Esophagus muscularis mucosa (tissue), 4 donors: ENCODE measurements around the gene STRN3. TPM values are rescaled to one million over a fixed set of nuclear protein-coding genes. Genes with fewer than 3 reads are reported as not detected.

Experiments
- DNase-seq: peaks from one replicate; pipeline ENCODE4 v3.0.0-alpha.2; 2017; ENCODE audit errors: extremely low spot score
- H3K27ac ChIP-seq, 4 donors: fragments of 200-600 bp; sonication (generic); replicated peaks in 1 of 4; 1 replicate in 3 of 4; 2 replicates in 1 of 4; pipeline ENCODE4 v1.5.1; 2016 to 2019; ENCODE audit warnings: mild to moderate bottlenecking in 1 of 4
- H3K27me3 ChIP-seq, 4 donors: fragments of 200-600 bp; sonication (generic); one replicate each; pipeline versions ENCODE4 v1.5.1 to v1.6.0; 2016 to 2019
- H3K36me3 ChIP-seq, 4 donors: fragments of 200-600 bp; sonication (generic); one replicate each; pipeline ENCODE4 v1.5.1; 2016 to 2019
- H3K4me1 ChIP-seq, 4 donors: fragments of 200-600 bp; sonication (generic); one replicate each; pipeline ENCODE4 v1.5.1; 2016 to 2019
- H3K4me3 ChIP-seq, 4 donors: fragments of 200-600 bp; sonication (generic); 1 replicate in 2 of 4; 2 replicates in 2 of 4; pipeline ENCODE4 v1.5.1; 2016 to 2019; ENCODE audit warnings: mild to moderate bottlenecking in 4 of 4, moderate library complexity in 1 of 4
- H3K9me3 ChIP-seq, 4 donors: fragments of 200-600 bp; sonication (generic); 1 replicate in 3 of 4; 2 replicates in 1 of 4; pipeline ENCODE4 v1.5.1; 2016 to 2019
- EP300 ChIP-seq: sonication (generic); formaldehyde crosslinking; IDR thresholded peaks from one replicate; pipeline ENCODE4 v1.6.1; 2017; ENCODE audit warnings: antibody characterized with exemption
- POLR2A ChIP-seq: fragments of 450-650 bp; IDR thresholded peaks from one replicate; pipeline ENCODE4 v1.6.1; 2017; ENCODE audit warnings: antibody characterized with exemption, moderate library complexity, mild to moderate bottlenecking, low read depth
- POLR2AphosphoS5 ChIP-seq, 2 donors: sonication (generic); formaldehyde crosslinking; IDR thresholded peaks; one replicate each; pipeline ENCODE4 v1.6.1; 2017; ENCODE audit warnings: antibody characterized with exemption in 2 of 2
- WGBS: methylation state at CpG from one replicate; pipeline ENCODE4 v1.1.5; 2018; 5-methylcytosine and 5-hydroxymethylcytosine counted together
- intact Hi-C: fragments of 100-400 bp; cut with DNase I; formaldehyde crosslinking; loops from one replicate; pipeline ENCODE4 v1.15.1; 2023
- total RNA-seq, 4 donors: library from RNA; depleted of rRNA; stranded (reverse); fragments of >200 nt; gene quantifications; one replicate each; pipeline versions ENCODE4 v1.1.0 to v1.2.1, GENCODE V29; 2016
- TF ChIP-seq, protein P1 (sequence below), 3 experiments: fragments of 200-600 bp in 2 of 3; fragments of 450-650 bp in 1 of 3; sonication (generic) in 2 of 3; IDR thresholded peaks; one replicate each; pipeline ENCODE4 v1.5.1; 2017 to 2019; ENCODE audit warnings: antibody characterized with exemption in 3 of 3, mild to moderate bottlenecking in 2 of 3, moderate library complexity in 1 of 3

The STRN3 gene
- total RNA-seq, 4 donors from 2014 or later, result 54.5 to 90.1 (median 68.9) TPM

DNA sequence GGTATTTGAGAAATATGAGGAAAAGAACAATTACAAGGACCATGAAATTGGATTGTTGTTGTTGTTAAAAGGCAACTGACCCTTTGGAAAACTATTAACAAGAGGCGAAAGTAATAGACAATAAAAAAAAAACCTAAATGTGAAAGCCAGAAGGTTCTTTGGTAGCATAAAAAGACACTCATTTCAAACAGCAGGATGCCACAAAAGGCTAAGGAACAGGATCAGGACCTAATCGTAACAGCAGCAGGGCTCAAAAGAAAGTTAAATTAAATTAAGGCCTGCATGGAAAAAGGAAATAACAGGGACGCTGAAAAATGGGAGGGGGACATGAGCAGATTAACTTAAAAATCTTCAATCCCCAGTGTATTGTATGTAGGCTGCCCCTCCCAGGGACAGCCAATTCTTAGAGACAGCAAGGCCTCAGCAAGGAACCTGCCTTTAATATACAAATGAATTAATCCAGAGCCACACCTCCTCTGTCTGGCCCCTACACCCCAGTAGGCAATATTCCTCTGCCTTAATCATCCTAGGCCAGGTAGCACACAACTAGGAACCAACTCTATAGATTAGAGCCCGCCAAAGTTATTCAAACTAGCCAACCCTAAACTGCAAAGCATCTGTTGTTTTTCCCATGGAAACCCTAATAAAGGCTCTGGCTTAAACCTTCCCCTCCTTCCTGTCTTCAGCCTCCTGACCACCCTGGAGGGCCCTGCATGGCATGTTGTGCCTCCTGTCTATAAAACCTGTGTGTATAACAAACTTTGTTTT, 29.1 kb downstream of the STRN3 start:
- Histone ChIP-seq H3K27me3 (no peaks in the 10 kb centered on the region), H3K4me3 (no peak overlapping the region), H3K27ac (no peak overlapping the region), H3K4me1 (peaks cover 22 to 67% (median 50%) of the 10 kb centered on the region in 4 donors), H3K9me3 (no peaks in the 10 kb centered on the region), H3K36me3 (peaks cover 0 to 5% (median 0%) of the 10 kb centered on the region in 4 donors)
- no peak for TF ChIP-seq POLR2A
- TF ChIP-seq, protein P1, sequence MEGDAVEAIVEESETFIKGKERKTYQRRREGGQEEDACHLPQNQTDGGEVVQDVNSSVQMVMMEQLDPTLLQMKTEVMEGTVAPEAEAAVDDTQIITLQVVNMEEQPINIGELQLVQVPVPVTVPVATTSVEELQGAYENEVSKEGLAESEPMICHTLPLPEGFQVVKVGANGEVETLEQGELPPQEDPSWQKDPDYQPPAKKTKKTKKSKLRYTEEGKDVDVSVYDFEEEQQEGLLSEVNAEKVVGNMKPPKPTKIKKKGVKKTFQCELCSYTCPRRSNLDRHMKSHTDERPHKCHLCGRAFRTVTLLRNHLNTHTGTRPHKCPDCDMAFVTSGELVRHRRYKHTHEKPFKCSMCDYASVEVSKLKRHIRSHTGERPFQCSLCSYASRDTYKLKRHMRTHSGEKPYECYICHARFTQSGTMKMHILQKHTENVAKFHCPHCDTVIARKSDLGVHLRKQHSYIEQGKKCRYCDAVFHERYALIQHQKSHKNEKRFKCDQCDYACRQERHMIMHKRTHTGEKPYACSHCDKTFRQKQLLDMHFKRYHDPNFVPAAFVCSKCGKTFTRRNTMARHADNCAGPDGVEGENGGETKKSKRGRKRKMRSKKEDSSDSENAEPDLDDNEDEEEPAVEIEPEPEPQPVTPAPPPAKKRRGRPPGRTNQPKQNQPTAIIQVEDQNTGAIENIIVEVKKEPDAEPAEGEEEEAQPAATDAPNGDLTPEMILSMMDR (IDR thresholded peaks at IDR 0.05), result no peak
- no peak for TF ChIP-seq EP300
- no peak for TF ChIP-seq POLR2AphosphoS5 (IDR thresholded peaks at IDR 0.05)
- DNase-seq, result no peak
- intact Hi-C loops, result no loop called here
- WGBS, result 81% methylated on average over 4 of the region's 4 CpGs

GRCh38 chr14:30995689-30996088, 30.5 kb downstream of the STRN3 start:
- no peak for TF ChIP-seq POLR2AphosphoS5 (IDR thresholded peaks at IDR 0.05)
- TF ChIP-seq EP300, result no peak

DNA sequence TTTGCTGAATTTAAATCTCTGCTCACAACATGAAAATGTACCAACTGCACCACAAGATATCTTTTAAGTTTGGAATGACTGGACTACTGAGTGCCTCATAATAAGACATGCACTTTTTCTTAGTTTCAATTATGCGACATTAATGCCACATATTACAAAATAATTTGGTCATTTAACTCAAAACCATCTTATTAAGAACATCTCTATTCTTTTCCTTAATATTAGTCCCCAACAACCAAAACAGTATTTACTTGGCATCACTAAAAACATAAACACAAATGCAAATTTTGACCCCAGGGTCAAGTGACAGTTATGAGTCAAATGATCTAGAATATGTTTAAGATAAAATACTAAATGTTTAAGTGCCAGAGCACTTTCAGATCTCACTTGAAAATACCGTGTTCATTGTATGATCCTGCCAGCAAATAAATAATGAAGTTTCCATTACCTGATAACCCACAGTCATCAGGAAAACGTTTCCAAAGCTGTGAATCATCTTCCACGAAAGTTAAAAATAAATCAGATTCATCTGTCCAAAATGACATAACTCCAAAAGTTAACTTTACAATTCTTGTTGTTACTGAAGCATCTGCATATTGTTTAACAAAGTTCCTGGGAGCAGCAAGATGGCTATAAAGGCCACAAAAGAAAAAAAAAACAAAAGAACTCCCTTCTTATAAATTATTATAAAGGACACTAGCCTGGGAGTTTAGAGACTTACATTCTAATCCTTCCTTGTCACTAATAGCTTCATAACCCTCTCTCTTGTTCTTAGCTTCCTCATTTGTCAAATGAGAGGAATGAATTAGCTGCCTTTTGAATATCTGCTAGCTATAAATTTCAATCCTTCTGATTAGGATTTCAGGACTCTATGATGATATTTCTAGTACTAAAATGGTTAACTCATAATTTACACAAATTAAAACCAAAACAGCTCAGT, 31.2 kb downstream of the STRN3 start:
- intact Hi-C loops, result no loop called here
- H3K27me3 ChIP-seq, result no peaks in the 10 kb centered on the region
- TF ChIP-seq POLR2AphosphoS5 (IDR thresholded peaks at IDR 0.05) (peak in 1 of 2 donors; percentile 28), POLR2A (no peak)
- TF ChIP-seq, protein P1 (IDR thresholded peaks at IDR 0.05), result no peak
- 6% methylated on average over 4 of the region's 4 CpGs for WGBS
- DNase-seq, result no peak
- H3K9me3 ChIP-seq, result no peaks in the 10 kb centered on the region
- no peak overlapping the region for H3K4me3 ChIP-seq
- H3K36me3 ChIP-seq, result peaks cover 0 to 5% (median 0%) of the 10 kb centered on the region in 4 donors
- peak overlapping the region in 2 of 4 donors; percentile 33 to 64 for H3K27ac ChIP-seq
- H3K4me1 ChIP-seq, result peaks cover 37 to 69% (median 54%) of the 10 kb centered on the region in 4 donors

More at GRCh38 chr14:30995689-30996088, 30.5 kb downstream of the STRN3 start:
- Histone ChIP-seq H3K9me3 (no peaks in the 10 kb centered on the region), H3K27me3 (no peaks in the 10 kb centered on the region), H3K4me1 (peaks cover 36 to 70% (median 54%) of the 10 kb centered on the region in 4 donors), H3K36me3 (peaks cover 0 to 5% (median 0%) of the 10 kb centered on the region in 4 donors), H3K4me3 (no peak overlapping the region), H3K27ac (peak overlapping the region in 2 of 4 donors; percentile 30 to 33)
- DNase-seq, result no peak
- intact Hi-C loops, result no loop called here
- WGBS, result 59% methylated on average over 3 of the region's 3 CpGs

DNA sequence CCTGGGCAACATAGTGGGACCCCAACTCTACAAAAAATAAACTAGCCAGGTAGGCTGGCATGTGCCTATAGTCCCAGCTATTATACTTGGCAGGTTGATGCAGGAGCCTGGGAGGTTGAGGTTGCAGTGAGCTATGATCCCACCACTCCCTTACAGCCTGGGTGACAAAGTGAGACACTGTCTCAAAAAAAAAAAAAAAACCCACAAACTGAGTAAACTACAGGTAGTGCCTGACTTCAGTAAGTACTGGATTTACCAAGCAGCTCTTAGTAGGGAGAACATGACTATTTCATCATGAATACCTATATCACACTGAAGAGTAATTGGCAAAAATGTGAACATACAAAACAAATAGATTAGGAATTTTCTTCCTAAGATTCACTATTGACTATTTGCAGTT, 33.1 kb downstream of the STRN3 start:
- TF ChIP-seq POLR2AphosphoS5 (IDR thresholded peaks at IDR 0.05), result no peak
- no peak for TF ChIP-seq EP300
- no peak for TF ChIP-seq POLR2A
- TF ChIP-seq, protein P1 (IDR thresholded peaks at IDR 0.05), result no peak
- Histone ChIP-seq H3K27ac (no peak overlapping the region), H3K36me3 (peaks cover 0 to under 1% (median 0%) of the 10 kb centered on the region in 4 donors), H3K4me3 (no peak overlapping the region), H3K4me1 (peaks cover 46 to 74% (median 64%) of the 10 kb centered on the region in 4 donors), H3K27me3 (no peaks in the 10 kb centered on the region), H3K9me3 (no peaks in the 10 kb centered on the region)
- no peak for DNase-seq
- intact Hi-C loops, result no loop called here

DNA sequence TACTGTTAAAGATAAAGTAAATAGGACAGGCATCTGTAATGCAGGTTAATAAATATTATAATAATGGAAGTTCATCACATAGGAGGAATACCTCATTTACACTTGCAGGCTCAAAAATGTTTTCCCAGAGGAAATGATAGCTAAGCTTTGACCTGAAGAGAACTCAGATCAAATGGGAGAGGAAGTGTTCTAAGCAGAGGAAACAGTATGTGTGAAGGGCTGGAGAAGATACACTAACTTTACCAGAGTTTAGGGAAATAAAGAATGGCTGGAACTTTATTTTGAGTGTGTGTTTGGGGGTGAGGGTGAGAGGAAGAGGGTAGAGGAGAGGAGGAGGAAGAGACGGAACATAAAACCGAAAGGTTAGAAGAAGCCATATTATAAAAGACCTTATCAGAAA, 34.8 kb downstream of the STRN3 start:
- 70% methylated on average over 2 of the region's 2 CpGs for WGBS
- intact Hi-C loops, result no loop called here
- no peak overlapping the region for H3K27ac ChIP-seq

More for the DNA sequence above, 34.8 kb downstream of the STRN3 start:
- H3K36me3 ChIP-seq, result no peaks in the 10 kb centered on the region
- no peak for DNase-seq
- TF ChIP-seq POLR2AphosphoS5 (IDR thresholded peaks at IDR 0.05) (no peak), EP300 (no peak), POLR2A (no peak)
- TF ChIP-seq, protein P1 (IDR thresholded peaks at IDR 0.05), result no peak
- H3K4me1 ChIP-seq, result peaks cover 50 to 83% (median 74%) of the 10 kb centered on the region in 4 donors
- H3K27me3 ChIP-seq, result no peaks in the 10 kb centered on the region
- no peak overlapping the region for H3K4me3 ChIP-seq
- no peaks in the 10 kb centered on the region for H3K9me3 ChIP-seq
